Measurements from ENCODE around the gene TMEM108.

TMEM108 gene

DNA sequence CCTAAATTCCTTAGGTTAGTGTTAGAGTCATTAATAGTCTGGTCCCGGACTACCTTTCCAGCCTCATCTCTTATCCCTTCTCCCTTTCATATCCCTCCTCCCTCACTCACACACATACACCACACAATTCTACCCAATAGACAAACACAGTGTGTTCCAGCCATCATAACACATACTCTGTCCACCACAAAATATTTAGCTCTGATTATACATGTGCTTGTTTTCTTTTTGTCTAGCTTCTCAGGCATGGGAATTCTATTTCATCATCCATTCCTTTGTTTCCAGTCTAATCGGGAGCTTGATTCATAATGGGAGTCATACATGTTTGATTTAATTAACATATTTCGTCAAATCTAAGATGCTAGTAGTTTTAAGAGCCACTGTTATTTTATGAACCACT is 199.8 kb downstream of the TMEM108 start:
- DNase-seq, result no peak

DNA sequence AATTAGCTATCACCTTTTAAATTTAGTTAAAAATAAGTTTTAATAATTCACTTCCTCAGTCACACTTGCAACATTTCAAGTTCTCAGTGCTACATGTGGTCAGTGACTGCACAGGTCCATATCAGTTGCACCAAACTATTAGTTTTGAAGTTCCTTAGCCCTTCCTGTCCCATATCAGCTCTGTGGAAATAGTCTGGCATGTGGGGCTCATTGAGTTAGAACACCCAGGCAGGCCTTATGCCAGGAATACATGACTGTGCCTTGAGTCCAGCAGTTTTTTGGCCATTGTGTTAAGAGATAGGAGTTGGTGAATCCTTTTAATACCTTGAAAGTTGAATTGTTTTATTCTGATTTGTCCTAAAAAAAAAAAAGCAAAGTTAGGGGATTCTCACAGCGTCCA is 207.9 kb downstream of the TMEM108 start:
- no peak for DNase-seq

DNA sequence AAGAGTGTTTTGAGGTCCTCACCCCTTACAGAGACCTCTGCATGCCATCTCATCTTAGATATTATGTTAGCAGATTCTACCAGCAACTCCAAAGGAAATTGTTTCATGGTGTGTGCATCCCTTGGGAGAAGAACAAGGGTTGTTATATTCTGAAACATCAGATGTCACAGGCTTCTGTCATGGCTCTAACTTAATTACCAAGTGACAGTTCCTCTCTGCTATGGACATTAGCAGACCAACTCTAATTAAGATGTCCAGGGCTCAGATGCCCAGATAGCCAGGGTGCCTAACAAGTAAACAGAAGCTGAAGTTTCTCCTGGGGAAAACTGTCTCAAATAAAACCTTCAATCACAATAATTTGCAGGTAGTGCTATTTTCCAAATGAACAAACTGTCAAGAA is 208.6 kb downstream of the TMEM108 start:
- no peak for DNase-seq

DNA sequence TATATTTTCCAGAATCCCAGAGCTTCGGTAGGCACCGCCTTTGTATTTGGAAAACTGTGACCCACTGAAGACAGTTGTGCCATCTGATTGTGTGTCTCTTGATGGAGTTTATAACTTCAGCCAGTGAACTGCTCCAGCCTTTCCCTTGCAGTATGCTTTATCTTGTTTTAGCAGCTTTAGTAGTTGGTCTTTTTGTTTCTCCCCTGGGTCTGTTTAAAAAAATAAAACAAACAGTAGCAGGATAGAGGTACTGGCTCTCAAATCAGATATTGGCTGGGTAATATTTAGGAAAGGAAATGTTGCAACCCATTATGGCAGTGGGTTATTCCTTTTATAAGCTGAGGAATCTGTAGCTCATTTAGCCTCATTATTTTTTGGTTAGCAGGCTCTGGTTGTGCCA is 210.2 kb downstream of the TMEM108 start:
- DNase-seq, result no peak

DNA sequence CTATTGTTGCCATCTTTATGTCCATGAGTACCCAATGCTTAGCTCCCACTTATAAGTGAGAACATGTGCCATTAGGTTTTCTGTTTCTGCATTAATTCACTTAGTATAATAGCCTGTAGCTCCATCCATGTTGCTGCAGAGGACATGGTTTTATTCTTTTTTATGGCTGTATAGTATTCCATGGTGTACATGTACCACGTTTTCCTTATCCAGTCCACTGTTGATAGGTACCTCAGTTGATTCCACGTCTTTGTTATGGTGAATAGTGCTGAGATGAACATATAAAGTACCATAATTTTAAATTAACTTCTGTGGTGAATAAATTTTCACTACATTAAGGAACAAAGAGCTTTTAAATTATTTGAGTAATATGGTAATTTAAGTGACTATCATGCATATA is 211.3 kb downstream of the TMEM108 start:
- DNase-seq, result no peak

DNA sequence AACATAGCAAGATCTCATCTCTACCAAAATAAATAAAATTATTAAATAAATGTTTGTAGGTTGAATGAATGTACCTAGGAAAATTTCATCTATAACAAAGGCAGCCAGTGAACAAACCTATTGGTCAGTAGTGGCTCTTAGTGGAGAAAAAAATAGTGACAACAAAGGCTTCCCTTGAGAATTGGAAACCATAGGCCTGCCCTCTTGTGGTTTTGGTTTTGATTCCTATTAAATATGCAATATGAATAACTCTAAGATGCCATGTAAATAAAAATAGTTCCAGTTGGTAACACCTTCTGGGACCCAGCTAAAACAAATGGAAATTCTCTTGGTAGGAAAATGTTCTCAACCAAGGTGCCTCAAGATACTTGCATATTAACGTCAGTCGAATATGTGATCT is 216.0 kb downstream of the TMEM108 start:
- DNase-seq, result no peak

DNA sequence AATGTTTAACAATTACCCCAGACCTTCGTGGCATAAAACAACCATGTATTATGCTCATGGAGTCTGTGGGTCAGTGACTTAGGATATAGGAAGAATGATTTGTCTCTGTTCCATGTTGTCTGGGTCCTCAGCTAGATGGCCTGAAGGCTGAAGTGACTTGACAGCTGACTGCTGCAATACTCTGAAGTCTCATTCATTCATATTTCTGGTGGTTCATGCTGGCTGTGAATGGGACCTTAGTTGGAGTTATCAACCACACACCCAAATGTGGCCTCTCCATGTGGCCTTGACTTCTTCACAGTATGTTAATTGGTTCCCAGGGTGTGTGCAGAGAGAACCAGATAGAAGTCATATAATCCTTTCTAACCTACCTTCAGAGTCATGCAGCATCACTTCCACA is 216.5 kb downstream of the TMEM108 start:
- DNase-seq, result no peak

DNA sequence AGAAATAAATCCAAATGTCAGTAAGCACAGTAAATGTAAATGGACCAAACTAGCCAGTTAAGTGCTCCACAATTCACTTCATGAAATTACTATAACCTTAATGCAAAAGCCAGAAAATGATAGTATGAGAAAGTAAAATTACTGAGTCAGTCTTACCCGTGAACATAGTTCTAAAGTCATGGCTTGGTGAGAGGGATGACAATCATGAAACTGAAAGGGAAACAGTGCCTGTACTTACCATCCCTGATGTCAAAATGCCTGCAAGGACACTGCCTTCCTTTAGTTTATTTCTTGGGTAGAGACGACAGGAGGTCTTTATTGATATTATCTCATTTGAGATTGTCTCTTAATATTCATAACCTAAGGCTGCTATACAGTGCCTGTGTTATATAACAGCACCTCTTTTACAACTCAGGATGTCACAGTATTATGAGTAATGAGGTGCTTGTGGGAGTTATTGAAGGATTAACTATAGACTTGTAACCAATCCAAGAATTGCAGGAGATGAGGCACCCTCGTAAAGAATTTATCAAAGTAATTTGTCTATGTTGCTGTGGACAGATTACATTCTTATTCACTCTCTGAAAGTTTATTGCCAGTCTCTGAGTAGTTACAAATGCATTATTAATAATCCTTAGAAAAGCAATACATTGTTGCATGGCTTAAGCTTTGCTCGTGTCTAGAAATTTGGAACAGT is 218.7 kb downstream of the TMEM108 start:
- no peak for DNase-seq

DNA sequence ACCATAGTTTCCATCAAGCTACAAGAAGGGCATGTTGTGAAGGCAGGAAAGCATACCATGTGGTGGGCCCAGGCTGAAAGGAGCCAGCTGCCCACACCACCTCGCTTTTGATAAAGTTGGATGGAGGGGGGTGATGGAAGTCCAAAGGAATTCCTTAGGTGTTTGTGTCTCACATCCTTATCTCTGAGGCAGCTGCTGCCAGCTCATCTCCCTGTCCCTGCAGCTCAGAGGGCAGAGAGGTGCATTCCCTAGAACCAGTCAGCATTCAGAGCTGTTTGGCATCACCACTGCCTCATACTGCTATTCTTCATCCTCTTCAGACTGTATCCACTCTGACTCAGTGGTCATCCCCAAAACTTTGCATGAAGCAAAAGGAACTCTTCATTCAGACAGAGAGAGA is 220.2 kb downstream of the TMEM108 start:
- DNase-seq, result no peak

DNA sequence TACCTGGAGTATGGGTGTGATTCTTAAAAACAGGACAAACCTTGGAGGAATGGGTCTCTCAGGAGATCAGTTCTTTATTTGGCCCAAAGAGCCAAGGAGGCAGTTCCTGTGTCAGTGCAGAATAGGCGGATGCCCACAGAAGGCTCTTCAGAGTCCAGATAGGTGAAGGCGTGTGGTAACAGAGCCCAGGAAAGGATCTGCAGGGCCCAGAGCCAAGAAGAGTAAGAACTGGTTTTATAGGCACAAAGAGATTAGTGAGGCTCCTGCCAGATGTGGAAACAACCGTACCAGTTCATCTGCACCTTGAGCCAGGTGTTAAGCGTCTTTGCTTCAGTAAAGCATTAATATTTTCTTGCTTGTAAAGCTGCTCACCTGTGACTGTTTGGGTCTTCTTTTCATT is 221.6 kb downstream of the TMEM108 start:
- no peak for DNase-seq

DNA sequence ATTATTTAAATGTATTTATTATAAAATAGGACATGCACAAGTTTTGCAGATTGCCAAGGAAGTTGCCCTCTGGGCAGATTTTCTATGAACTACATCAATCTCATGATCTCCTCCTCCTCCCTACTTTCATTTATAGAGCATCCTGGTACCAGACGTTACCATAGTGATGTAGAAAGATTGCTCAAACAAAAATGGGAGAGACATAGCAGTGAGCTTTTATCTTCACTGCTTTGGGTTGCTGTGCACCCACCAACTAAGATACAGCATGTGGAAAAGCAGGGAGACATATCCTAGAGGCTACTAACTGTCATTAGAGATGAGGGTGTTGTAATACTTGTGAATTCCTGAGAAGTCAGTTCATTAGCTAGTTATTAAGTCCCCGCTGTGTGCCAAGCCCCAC is 224.1 kb downstream of the TMEM108 start:
- DNase-seq, result no peak

DNA sequence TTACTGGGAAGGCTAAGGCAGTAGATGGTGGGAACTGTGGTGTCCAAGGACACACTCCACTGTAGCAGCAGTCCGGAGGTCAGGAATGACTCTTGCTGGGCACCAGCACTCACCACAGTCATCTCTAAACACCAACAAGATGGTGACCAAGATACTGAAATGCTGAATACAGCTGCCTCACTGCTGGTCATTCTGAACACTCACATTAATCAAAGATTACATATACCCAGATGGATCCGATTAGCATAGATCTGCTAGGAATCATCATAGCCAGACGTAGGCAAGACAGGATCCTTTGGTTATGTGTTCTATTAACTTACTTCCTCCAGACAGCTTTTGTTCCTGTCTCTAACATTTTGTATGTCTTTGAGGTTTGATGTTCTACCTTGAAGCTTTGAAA is 226.7 kb downstream of the TMEM108 start:
- no peak for DNase-seq

DNA sequence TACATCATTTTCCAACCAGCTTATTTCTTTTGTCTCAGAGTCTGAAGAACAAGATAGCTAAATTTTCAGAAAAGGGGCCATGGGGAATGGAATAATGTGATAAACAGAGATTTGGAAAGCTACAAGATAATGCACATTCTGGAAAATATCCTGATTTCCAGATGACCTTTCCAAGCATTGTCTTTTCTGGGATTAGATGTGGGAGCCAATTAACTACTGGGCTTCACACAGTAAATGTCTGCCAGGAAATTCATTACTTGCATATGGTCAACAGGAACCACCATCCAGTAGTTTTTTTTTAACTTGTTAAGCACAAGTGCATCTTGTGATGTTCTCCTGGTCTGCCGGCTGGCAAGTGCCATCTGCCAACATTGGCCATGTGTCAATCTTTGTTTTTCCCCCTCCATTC is 230.5 kb downstream of the TMEM108 start:
- no peak for DNase-seq

DNA sequence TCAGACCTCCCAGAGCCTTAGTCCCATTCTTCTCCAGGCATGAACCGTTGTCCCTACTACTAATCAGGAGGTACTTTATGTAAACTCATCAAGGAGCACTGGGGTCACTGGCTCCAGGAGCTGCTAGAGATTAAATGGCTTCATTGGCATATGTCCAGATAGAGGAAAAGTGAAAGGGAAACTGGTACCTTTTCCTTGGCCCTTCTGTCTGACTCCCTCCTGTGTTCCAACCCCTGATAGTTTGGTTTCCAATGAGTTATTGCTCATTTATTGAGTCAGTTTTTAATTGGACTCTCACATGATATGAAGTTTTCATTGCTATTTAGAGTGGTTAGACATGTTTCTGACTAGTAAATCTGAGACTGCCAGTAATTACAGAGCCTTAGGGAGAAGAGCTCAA is 231.2 kb downstream of the TMEM108 start:
- no peak for DNase-seq

DNA sequence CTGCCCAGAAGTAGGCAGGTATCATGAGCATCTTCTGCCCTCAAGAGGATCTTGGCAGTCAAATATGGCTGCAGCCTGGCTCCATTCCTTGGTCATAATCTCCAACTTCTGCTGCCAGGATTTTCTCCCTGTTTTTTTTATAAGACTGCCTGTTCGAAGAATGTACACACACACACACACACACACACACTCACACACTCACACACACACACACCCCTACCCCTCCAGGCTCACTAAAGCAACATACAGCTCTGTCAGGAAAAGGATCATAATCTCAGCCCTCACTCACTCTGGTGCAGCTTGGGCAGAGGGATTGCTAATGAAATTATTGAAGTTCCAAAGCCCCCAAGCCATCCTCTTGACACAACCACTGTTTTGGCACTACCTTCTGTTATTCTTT is 232.4 kb downstream of the TMEM108 start:
- DNase-seq, result no peak

DNA sequence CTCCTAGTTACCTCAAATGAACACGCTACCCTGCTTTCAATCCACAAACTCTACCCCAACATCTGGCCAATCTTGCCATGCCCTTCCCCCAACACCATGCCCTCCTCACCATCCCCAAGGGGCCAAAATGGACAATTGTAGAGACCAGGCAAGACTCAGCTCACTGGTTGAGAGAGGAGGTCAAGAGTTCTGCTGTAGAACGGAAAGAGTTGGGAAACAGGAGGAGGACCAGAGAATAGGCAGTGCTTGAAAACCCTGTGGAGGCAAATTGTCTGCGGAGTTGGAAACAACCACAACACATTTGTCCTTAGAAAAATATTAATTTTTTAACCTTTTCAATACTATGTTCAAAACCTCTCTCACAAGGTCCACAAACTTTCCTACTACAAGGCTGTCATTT is 232.9 kb downstream of the TMEM108 start:
- DNase-seq, result no peak

DNA sequence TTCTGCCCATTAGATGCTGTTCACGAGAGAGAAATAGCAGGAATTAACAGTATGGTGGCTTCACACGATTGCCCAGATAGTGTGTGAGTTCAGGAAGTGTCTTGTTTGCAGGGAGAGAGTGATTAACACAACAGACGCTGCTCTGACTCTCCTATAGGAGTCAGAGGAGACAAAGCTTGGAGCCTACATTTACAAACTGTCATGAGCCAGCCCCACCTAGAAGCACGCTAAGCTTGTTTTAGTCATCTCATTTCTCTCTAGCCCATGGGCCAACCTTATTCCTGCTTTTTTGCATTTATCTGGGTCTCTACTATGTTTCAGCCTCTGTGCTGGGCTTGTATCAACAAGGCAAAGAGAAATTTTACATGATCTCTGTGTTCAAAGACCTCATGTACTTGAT is 233.3 kb downstream of the TMEM108 start:
- DNase-seq, result no peak

DNA sequence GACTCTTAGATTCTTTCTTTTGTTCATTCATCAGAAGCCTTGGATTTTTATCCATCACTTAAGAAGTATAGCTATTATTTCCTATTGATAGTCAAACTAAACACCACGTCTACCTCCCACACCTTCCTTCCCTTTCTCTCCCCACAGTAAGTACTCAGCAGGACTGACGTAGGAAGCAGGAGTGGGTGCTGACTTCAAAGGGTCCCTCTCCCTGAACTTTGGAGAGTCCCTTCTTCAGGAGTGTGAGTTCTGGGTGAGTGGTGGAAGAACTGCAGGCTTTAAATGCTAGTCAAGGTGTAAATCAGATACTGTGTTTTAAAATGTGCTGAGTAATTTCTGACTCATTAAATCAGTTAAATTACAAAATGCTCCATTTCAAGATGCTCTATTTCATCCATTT is 235.2 kb downstream of the TMEM108 start:
- DNase-seq, result no peak

DNA sequence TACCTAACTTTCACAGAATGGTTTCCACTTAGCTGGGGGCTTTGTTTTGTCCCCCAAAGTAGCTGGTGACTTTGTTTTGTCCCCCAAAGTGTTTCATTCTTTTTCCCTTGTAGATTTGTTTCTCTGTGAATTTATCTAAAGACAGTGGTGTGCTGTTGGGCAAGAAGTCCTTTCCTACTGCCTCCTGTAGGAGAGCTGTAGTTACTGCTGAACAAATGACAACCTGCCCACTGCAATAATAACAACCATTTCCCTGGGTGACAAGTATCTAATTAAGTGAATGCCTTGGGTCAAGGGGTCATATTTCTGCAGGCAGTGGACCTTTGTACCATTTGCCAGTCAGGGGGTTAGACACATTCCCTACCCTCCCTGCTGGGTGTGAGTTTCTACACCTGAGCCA is 236.3 kb downstream of the TMEM108 start:
- DNase-seq, result no peak

DNA sequence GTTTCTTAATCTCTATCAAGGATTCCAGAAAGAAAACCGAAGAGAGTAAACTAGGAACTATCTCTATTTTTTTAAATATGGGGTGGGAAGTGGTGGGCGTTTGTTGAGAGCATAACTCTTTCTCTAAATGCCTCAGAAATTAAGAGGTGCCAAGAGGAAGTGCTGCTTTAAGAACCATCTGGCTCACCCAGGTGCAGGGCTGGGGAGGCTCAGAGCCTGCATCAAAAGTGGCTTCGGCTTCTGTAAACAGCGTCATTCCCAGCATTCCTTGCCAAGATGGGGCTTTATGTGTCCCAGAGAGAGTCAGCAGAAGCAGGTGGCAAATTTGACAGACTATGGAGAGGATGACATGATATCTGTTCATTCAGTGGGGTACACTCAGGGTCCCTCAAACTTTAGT is 238.4 kb downstream of the TMEM108 start:
- DNase-seq, result no peak

DNA sequence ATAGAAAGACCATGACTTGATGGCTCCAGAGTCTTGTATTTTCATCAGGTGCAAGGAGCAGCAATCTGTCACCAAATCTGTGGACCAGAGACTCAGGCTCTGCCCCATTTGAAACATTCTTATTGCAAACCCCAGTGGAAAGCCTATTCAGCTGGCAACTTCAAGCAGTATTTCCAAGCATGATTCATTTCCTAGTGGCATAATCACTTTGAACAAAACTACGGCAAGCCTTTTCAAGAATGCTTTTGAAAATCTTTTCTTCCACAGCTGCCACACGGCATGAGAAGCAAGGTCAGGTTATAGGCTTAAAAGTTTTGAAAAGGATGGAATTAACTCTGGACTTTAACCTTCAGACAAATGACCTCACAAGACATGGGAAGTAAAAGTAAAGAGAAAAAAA is 239.6 kb downstream of the TMEM108 start:
- no peak for DNase-seq

DNA sequence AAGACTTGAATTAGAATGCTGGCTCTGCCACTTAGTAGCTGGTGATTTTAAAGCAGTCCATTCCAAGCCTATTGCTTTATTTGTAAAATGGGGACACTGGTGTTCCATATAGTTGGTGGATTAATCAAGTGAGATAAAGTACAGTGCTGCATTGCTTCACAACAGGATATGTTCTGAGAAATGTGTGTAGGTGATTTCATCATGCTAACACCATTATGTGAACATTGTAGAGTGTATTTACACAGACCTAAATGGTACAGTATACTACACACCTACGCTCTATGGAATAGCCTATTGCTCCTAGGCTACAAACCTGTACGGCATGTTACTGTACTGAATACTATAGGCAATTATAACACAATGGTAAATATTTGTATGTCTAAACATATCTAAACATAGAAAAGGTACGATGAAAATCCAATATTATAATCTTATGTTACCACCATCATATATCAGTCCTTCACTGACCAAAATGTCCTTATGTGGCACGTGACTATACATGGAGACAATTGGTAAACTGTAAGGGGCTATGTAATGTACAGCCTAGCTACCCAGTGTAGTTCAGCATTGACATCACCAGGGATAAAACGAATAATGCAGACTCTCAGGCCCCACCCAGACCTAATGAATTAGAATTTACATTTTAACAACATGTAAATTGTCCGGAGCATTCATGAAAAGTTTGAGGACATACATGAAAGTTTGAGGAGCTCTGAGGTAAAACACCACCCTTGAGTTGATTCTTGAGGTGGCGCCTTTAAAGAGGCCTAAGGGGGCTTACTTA is 240.3 kb downstream of the TMEM108 start:
- DNase-seq, result no peak

DNA sequence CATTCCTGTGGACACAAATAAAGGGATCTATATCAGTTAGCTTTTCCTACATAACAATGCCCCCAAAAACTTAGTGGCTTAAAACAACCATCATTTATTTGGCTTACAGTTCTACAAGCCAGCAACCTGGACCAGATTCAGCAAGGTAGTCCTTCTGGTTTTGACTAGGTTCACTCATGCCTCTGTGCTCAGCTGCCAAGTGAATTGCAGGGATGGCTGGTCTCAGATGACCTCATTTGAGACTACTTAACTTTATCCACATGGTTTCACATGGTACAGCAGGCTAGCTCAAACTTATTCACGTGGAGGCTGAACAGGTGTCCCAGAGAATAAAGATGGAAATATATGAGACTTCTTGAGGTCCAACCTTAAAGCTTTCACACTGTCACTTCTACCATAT is 242.4 kb downstream of the TMEM108 start:
- DNase-seq, result no peak

DNA sequence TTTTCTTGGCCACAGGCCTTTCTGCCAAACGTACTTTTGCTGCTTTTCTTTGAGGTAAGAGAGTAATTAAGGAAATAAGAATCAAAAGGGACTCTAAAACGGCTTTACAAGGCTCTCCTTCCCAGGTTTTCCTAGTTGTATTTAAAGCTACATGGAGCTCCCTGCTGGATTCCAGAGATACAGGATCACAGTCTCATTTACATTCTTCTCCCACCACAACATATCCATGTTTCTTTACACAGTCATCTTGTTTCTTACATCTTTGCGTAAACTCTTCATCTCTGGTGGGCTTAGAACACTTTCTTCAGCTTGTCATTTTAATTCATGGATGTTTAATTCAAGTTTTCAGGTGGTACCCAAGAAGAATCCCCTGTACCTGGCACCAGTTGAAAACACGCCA is 244.0 kb downstream of the TMEM108 start:
- no peak for DNase-seq
